ENCODE results near the gene SPATA20.

The SPATA20 gene

GRCh38 chr17:50551884-50552283, 4.9 kb downstream of the SPATA20 start:
- peak overlapping the region; percentile 12; the same call in 1 of the 2 replicates for H3K4me2 ChIP-seq (ENCODE audit: low read length)
- peaks cover 17% of the 10 kb centered on the region for H3K4me1 ChIP-seq (ENCODE audit: low read length)
- H3K27ac ChIP-seq (ENCODE audit: low read length) = no peak overlapping the region
- H2AFZ ChIP-seq (ENCODE audit: low read depth, low read length) = no peak overlapping the region
- H3K27me3 ChIP-seq (ENCODE audit: low read depth, low read length) = no peaks in the 10 kb centered on the region
- H3K79me2 ChIP-seq (ENCODE audit: low read length) = no peaks in the 10 kb centered on the region
- H3K4me3 ChIP-seq (ENCODE audit: low read length) = no peak overlapping the region
- H3K9ac ChIP-seq (ENCODE audit: low read length) = no peak overlapping the region
- H3K36me3 ChIP-seq (replicated peaks; ENCODE audit: low read depth, low read length) = no peaks in the 10 kb centered on the region
- no peaks in the 10 kb centered on the region for H4K20me1 ChIP-seq (ENCODE audit: insufficient read depth, low read length)
- H3K9me3 ChIP-seq (ENCODE audit: insufficient read depth, low read length) = no peaks in the 10 kb centered on the region
- TF ChIP-seq, protein P1, sequence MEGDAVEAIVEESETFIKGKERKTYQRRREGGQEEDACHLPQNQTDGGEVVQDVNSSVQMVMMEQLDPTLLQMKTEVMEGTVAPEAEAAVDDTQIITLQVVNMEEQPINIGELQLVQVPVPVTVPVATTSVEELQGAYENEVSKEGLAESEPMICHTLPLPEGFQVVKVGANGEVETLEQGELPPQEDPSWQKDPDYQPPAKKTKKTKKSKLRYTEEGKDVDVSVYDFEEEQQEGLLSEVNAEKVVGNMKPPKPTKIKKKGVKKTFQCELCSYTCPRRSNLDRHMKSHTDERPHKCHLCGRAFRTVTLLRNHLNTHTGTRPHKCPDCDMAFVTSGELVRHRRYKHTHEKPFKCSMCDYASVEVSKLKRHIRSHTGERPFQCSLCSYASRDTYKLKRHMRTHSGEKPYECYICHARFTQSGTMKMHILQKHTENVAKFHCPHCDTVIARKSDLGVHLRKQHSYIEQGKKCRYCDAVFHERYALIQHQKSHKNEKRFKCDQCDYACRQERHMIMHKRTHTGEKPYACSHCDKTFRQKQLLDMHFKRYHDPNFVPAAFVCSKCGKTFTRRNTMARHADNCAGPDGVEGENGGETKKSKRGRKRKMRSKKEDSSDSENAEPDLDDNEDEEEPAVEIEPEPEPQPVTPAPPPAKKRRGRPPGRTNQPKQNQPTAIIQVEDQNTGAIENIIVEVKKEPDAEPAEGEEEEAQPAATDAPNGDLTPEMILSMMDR (IDR thresholded peaks at IDR 0.05; ENCODE audit: low read depth, low read length) = no peak
- TF ChIP-seq EZH2phosphoT487 (IDR thresholded peaks at IDR 0.05; ENCODE audit: low read depth) = no peak

GRCh38 chr17:50554201-50554600, 7.2 kb downstream of the SPATA20 start:
- Histone ChIP-seq H2AFZ (ENCODE audit: low read depth, low read length) (no peak overlapping the region), H3K4me1 (ENCODE audit: low read length) (peaks cover 11% of the 10 kb centered on the region), H4K20me1 (ENCODE audit: insufficient read depth, low read length) (no peaks in the 10 kb centered on the region), H3K4me3 (ENCODE audit: low read length) (no peak overlapping the region), H3K9ac (ENCODE audit: low read length) (no peak overlapping the region), H3K4me2 (ENCODE audit: low read length) (no peak overlapping the region), H3K9me3 (ENCODE audit: insufficient read depth, low read length) (no peaks in the 10 kb centered on the region), H3K79me2 (ENCODE audit: low read length) (no peaks in the 10 kb centered on the region), H3K27me3 (ENCODE audit: low read depth, low read length) (no peaks in the 10 kb centered on the region), H3K36me3 (replicated peaks; ENCODE audit: low read depth, low read length) (no peaks in the 10 kb centered on the region), H3K27ac (ENCODE audit: low read length) (no peak overlapping the region)
- TF ChIP-seq, protein P1 (IDR thresholded peaks at IDR 0.05; ENCODE audit: low read depth, low read length) = no peak
- no peak for TF ChIP-seq EZH2phosphoT487 (IDR thresholded peaks at IDR 0.05; ENCODE audit: low read depth)

DNA sequence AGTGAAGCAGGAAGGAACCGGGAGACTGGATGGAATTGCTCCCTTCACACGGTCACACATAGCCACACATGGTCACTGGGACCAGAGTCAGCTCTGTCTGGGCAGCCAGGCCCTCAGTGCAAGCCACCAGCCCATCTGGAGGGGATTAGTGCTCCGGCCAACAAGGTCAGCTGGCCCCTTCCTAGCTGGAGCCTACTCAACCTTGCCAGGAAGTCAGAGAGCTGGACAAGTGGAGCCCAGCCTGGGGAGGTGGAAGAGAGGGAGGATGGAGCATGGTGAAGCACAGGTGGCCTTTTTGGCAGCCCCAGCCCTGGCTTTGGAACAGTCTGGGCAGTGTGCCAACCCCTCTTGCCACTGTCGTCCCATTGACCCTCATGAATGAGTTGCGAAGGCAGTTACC, 9.8 kb downstream of the SPATA20 start:
- H4K20me1 ChIP-seq (ENCODE audit: insufficient read depth, low read length) = no peaks in the 10 kb centered on the region
- no peak overlapping the region for H3K4me2 ChIP-seq (ENCODE audit: low read length)
- no peak overlapping the region for H3K9ac ChIP-seq (ENCODE audit: low read length)

GRCh38 chr17:50557630-50558029, 10.7 kb downstream of the SPATA20 start:
- H3K9ac ChIP-seq (ENCODE audit: low read length) = no peak overlapping the region
- H2AFZ ChIP-seq (ENCODE audit: low read depth, low read length) = no peak overlapping the region
- H3K4me1 ChIP-seq (ENCODE audit: low read length) = peaks cover 4% of the 10 kb centered on the region; the same call in 1 of the 2 replicates
- no peaks in the 10 kb centered on the region for H3K36me3 ChIP-seq (replicated peaks; ENCODE audit: low read depth, low read length)
- no peak overlapping the region for H3K4me2 ChIP-seq (ENCODE audit: low read length)
- H3K9me3 ChIP-seq (ENCODE audit: insufficient read depth, low read length) = no peaks in the 10 kb centered on the region
- H3K4me3 ChIP-seq (ENCODE audit: low read length) = no peak overlapping the region
- no peaks in the 10 kb centered on the region for H4K20me1 ChIP-seq (ENCODE audit: insufficient read depth, low read length)
- TF ChIP-seq, protein P1 (IDR thresholded peaks at IDR 0.05; ENCODE audit: low read depth, low read length) = no peak
- no peak for TF ChIP-seq EZH2phosphoT487 (IDR thresholded peaks at IDR 0.05; ENCODE audit: low read depth)
- H3K27ac ChIP-seq (ENCODE audit: low read length) = no peak overlapping the region
- peaks cover 6% of the 10 kb centered on the region; the same call in 1 of the 2 replicates for H3K27me3 ChIP-seq (ENCODE audit: low read depth, low read length)
- H3K79me2 ChIP-seq (ENCODE audit: low read length) = no peaks in the 10 kb centered on the region

More for the DNA sequence above, 9.8 kb downstream of the SPATA20 start:
- Histone ChIP-seq H3K27ac (ENCODE audit: low read length) (no peak overlapping the region), H3K4me1 (ENCODE audit: low read length) (peaks cover 6% of the 10 kb centered on the region), H3K27me3 (ENCODE audit: low read depth, low read length) (no peaks in the 10 kb centered on the region), H3K36me3 (replicated peaks; ENCODE audit: low read depth, low read length) (no peaks in the 10 kb centered on the region), H3K4me3 (ENCODE audit: low read length) (no peak overlapping the region), H3K9me3 (ENCODE audit: insufficient read depth, low read length) (no peaks in the 10 kb centered on the region), H3K79me2 (ENCODE audit: low read length) (no peaks in the 10 kb centered on the region), H2AFZ (ENCODE audit: low read depth, low read length) (no peak overlapping the region)
- no peak for TF ChIP-seq EZH2phosphoT487 (IDR thresholded peaks at IDR 0.05; ENCODE audit: low read depth)
- TF ChIP-seq, protein P1 (IDR thresholded peaks at IDR 0.05; ENCODE audit: low read depth, low read length) = no peak

Data from OCI-LY3 (cell line).